Measurements from ENCODE around the gene ETV5. TPM values are rescaled to one million over a fixed set of nuclear protein-coding genes. Genes with fewer than 3 reads are reported as not detected.

ETV5 gene
- total and polyA plus RNA-seq, 10 of the 15 experiments (the other 5 are each of a cell fraction or from before 2014, with no cell fraction given), result 5.0 to 18.4 (median 7.4) TPM

DNA sequence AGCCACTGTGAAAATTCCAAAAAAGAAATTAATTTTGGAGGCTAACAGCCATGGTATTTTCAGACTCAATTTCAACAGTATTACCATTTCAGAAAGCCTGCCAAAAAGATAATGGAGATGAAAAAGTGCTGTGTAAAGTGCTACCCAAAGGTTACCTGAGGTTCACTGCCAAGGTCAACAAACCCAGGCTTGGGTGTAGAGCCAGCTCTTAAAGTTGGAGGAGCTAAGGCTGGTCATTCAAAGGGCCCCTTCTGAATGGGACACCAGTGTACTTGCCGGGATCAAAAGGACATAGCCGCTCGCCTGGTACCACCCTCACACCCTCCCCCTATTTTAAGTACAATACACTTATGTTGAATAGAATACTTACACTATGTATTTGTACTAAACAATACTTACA lies 64.5 kb downstream of the ETV5 start (continued):
- TF ChIP-seq PKNOX1 (IDR thresholded peaks at IDR 0.05) (no peak), NFYB (IDR thresholded peaks at IDR 0.05; ENCODE audit: insufficient read depth, low read depth, low read length) (no peak), IKZF2 (IDR thresholded peaks at IDR 0.05) (no peak), ASH2L (IDR thresholded peaks at IDR 0.05; ENCODE audit: borderline replicate concordance, low read depth) (no peak), TARDBP (IDR thresholded peaks at IDR 0.05; ENCODE audit: borderline replicate concordance) (no peak)
- TF ChIP-seq, protein P1, sequence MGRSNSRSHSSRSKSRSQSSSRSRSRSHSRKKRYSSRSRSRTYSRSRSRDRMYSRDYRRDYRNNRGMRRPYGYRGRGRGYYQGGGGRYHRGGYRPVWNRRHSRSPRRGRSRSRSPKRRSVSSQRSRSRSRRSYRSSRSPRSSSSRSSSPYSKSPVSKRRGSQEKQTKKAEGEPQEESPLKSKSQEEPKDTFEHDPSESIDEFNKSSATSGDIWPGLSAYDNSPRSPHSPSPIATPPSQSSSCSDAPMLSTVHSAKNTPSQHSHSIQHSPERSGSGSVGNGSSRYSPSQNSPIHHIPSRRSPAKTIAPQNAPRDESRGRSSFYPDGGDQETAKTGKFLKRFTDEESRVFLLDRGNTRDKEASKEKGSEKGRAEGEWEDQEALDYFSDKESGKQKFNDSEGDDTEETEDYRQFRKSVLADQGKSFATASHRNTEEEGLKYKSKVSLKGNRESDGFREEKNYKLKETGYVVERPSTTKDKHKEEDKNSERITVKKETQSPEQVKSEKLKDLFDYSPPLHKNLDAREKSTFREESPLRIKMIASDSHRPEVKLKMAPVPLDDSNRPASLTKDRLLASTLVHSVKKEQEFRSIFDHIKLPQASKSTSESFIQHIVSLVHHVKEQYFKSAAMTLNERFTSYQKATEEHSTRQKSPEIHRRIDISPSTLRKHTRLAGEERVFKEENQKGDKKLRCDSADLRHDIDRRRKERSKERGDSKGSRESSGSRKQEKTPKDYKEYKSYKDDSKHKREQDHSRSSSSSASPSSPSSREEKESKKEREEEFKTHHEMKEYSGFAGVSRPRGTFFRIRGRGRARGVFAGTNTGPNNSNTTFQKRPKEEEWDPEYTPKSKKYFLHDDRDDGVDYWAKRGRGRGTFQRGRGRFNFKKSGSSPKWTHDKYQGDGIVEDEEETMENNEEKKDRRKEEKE (IDR thresholded peaks at IDR 0.05), result no peak
- TF ChIP-seq, protein P2, sequence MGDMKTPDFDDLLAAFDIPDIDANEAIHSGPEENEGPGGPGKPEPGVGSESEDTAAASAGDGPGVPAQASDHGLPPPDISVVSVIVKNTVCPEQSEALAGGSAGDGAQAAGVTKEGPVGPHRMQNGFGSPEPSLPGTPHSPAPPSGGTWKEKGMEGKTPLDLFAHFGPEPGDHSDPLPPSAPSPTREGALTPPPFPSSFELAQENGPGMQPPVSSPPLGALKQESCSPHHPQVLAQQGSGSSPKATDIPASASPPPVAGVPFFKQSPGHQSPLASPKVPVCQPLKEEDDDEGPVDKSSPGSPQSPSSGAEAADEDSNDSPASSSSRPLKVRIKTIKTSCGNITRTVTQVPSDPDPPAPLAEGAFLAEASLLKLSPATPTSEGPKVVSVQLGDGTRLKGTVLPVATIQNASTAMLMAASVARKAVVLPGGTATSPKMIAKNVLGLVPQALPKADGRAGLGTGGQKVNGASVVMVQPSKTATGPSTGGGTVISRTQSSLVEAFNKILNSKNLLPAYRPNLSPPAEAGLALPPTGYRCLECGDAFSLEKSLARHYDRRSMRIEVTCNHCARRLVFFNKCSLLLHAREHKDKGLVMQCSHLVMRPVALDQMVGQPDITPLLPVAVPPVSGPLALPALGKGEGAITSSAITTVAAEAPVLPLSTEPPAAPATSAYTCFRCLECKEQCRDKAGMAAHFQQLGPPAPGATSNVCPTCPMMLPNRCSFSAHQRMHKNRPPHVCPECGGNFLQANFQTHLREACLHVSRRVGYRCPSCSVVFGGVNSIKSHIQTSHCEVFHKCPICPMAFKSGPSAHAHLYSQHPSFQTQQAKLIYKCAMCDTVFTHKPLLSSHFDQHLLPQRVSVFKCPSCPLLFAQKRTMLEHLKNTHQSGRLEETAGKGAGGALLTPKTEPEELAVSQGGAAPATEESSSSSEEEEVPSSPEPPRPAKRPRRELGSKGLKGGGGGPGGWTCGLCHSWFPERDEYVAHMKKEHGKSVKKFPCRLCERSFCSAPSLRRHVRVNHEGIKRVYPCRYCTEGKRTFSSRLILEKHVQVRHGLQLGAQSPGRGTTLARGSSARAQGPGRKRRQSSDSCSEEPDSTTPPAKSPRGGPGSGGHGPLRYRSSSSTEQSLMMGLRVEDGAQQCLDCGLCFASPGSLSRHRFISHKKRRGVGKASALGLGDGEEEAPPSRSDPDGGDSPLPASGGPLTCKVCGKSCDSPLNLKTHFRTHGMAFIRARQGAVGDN (IDR thresholded peaks at IDR 0.05), result no peak

Data from GM12878 (cell line).